Measurements from ENCODE around the gene GALNS.

- no peak for TF ChIP-seq CTCF (IDR thresholded peaks at IDR 0.05; ENCODE audit: low read length)
- TF ChIP-seq EZH2 (IDR thresholded peaks at IDR 0.05; ENCODE audit: borderline replicate concordance, low read length) = no peak
Observed at GRCh38 chr16:88804552-88805339, 52.0 kb downstream of the GALNS start.

Measured in OCI-LY1 (cell line).